ENCODE measurements around the gene B4GALT1.
"Not testable (repeated sequence)": the region's sequence is repeated elsewhere in the genome, so short reads cannot be mapped to it uniquely, and the experiment has no call there.

The B4GALT1 gene

DNA sequence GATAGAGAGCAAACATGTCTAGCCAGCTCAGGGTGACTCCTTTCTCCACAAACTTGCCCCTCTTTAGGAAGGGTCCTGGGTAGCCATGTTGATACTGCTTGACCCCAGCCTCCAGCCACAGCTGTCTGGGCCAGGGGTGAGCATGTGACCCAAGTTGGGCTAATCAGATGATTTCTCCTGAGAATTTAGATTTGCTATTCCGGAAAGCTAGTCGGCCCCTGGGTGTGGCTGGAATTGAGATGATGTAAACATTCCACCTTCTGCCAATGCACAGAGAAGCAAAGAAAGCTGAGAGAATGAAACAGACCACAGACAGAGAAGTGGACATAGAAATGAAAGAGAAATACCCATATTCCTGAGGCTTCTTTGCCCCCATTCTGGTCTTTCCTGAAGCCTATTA is 17.8 kb upstream of the B4GALT1 start:
- no peak for DNase-seq

DNA sequence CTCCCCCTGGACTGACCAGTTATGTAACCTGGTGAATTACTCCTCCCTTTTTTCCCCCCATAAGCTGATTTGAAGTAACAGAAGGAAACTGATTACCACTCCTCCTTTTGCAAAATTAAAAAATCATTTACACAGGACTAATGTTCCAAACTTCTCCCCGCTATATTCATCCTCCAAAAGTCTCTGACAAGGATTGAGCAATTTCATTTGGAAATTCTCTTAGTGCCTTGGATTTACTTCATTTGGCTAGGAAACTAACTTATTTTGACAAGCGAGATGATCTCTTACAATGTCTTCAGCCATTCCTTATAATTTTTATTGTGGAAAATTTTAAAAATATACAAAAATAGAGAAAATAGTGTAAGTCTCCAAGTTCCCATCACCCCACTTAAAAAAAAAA is 15.4 kb upstream of the B4GALT1 start:
- no peak for DNase-seq

DNA sequence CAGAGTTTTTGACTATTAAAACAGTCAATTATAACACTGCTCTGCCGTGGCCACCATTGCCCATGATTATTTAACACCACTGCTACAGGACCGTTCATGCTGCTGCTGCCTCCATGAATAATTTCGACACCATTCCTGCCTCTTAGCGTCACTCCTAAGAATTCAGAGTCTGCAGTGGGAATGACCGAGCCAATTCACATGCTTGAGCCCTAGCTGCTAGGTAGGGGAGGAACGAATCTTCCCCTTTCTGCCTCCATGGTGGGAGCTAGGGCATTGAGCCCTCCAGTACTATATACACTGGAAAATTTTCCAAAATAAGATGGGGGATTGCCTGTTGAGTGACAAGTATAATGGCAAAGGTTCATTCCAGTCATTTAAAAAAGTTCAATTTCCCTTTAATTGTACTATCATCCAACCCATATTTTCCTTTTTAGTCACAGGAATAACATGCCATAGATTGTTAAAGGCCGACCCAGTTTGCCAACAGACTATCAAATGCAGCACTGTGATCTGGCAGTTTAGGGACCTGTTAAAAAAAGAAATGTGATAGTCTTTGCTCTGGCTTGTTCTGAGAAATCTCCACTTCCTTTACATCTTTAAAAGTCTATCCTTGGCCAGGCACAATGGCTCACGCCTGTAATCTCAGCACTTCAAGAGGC is 13.5 kb upstream of the B4GALT1 start:
- no peak for DNase-seq

DNA sequence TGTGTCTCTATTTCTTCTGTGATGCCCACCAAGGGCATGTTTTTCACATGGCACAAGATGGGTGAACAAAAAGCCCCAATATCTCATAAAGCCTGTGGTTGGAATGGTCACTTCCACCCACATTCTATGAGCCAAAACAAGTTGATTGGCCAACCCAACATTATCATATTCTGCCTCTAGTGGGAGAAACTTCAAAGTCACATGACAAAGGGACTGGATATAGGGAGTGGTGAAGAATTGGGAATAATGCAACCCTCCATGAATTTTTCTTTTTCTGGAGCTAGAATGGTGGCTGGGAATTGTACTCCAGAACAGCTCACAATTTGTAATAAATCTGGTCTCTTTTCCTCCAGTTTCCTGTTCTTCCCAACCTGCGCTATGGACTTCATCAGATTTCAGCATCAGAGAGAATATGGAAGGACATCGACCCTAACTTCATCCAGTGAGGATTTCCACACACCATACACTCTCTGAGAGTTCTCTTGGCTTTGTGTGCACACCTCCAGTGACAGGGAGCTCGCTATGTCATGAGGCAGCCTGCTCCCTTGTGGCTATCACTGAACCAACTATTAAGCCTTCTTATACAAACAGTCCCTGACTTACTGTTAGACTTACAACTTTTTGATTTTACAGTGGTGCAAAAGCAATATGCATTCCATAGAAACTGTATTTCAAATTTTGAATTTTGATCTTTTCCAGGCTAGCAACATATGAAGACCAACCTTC is 12.0 kb upstream of the B4GALT1 start:
- no peak for DNase-seq

DNA sequence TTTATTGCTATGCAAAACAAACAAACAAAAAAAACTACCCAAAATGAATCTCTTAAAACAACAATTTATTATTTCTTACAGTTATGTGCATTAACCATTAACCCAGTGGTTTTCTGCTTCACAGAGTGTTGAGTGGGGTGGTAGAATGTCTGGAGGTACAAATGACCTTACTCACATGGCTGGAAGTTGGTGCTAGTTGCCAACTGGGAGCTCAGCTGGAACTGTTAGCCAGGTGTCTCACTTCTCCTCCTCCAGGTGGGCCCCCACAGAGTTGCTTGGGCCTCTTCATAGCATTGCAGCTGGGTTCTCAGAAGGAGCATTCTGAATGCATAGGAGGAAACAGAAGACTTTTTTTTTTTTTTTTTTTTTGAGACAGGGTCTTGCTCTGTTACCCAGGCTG is 10.5 kb upstream of the B4GALT1 start:
- no peak for DNase-seq

DNA sequence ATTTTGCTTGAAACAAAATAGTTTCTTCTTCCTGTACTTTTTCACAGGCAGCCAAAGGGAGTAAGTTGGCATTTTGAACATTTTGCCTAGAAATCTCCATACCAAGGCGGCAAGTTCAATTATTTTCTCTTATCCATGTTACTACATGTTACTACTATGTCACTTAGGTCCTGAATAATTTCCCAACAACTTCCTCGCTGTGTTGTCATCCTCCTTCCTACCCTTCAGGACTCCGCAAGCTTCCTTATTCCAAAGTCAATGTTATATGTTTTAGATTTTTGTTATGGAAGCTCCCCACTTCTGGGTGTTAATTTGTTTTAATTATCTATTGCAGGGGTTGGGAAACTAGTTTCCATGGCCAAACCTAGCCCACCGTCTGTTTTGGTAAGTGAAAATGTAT is 9.9 kb upstream of the B4GALT1 start:
- DNase-seq: no peak

DNA sequence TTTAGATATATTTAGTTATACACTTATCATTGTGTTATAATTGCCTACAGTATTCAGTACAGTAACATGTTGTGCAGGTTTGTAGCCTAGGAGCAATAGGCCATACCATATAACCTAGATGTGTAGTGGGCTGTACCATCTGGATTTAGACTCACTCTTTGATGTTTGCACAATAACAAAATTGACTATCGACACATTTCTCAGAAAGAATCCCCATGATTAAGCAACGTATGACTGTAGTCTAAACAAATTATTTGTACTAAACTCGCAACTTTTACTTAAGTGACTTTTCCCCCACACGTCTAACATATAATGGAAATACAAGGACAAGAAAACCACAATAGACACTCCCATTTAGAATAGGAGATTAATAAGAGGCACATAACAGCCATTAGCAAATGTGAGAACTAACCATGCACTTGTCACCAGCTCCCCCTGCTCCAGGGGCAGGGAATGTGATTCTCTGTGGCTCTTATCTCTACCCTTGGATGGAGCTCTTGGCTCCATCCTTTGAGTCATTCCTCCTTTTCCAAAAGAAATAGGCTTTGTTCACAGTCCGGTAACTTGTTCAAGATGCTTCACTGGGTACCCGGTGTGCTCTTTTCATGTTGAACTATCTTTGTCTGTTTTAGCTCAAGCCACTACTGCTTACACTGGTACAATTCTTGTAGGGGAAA is 8.7 kb upstream of the B4GALT1 start:
- DNase-seq: no peak

DNA sequence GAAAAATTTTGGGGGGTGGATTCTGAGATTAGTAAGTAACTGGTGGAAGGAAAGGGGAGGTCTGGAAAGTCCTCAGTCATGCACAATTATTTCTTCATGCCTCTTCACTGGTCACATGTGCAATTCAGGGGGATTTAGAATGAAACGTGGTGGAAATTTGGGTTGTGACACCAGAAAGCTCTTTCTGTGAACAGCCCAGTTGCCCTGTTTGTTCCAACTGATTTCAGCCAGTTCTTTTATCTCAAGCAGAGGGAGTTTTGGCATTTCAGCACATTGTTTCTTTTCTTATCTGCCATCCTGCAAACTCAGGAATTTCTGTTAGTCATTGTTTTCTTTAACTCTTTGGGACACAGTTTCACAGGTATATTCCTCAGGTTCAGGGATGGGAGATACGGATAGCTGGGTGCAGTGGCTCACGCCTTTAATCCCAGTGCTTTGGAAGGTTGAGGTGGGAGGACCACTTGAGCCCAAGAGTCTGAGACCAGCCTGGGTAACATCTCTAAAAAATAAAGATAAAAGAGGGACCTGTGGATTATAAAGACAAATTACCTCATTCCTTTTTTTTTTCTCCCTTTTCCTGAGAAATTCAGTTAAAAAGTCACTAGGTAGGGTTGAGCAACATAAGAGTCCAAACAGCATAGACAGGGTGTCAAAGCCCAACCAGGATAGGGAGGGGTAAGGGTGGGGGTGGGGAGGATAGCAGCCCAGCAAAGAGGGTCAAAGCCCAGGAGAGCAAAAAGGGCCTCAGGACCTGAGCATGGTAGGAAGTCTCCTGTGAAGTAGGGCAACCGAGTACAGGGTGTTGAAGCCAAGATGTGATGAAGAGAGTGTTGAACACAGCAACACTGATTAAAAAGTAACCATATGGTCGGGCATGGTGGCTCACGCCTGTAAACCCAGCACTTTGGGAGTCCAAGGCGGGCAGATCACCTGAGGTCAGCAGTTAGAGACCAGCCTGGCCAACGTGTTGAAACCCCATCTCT is 5.4 kb upstream of the B4GALT1 start:
- DNase-seq: peak; percentile 69

DNA sequence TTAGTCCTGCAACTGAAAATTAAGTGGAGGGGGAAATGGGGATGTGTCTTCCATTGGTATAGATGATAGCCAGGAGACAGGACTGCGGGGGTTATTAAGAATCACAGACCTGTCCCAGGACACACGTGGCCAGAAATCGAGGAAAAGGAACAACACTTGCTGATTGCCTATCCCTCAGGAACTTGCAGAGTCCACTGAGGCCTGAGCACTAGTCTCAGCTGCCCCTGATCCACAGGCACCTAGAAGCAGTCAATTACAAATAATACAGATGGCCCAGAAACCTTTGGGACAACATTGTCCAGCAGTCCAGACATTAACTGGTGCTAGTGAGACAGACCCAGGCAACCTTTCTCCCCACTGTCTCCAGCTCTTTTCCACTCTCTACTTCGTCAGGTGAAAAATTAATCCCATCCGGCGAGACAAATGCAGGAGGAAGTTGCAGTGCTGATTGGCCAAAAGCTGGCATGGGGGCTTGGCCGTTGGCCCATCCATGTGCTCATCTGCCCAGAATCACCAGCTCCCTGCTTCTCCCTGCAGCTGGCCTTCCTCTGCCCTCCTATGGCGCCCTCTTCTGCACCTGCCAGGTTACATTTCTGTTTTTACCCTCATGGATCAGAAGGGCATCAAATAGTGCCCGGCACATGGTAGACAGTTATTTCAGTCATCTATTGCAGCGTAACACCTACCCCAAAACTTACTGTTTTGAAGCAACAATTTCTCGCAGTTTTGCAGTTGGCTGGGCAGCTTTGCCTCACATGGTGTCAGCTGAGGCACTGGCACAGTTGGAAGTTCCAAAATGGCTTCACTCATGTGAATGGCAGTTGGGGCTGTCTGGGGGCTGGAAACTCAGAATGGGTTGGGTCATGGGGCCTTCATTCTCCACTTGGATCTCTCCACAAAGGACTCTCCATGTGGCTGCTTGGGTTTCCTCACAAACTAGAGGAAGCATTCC is 3.6 kb upstream of the B4GALT1 start:
- DNase-seq: peak; percentile 66

DNA sequence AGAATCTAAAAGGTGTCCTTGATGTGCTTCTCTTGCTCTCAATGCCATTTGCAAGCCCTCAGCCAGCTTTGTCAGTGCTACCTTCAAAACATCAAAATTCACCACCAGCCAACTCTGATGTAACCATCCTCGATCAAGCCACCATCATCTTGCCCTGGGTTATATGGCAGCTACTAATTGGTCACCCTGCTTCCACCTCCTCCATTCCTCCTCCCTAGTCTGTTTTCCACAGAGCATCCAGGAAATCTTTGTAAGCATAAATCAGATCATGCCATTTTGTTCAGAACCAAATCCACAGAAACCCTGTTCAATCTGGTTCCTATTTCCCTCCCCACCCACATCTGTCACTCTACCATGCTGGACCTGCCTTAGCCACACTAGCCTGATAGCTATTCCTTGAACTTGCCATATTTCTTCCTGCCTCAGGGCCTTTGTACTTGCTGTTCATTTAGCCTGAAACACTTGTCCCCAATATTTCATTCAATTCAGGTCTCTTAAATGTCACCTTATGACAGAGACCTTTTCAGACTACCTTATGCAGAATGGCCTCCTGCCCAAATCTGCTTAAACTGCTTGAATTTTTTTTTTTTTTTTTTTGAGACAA is 1.9 kb upstream of the B4GALT1 start:
- no peak for DNase-seq

DNA sequence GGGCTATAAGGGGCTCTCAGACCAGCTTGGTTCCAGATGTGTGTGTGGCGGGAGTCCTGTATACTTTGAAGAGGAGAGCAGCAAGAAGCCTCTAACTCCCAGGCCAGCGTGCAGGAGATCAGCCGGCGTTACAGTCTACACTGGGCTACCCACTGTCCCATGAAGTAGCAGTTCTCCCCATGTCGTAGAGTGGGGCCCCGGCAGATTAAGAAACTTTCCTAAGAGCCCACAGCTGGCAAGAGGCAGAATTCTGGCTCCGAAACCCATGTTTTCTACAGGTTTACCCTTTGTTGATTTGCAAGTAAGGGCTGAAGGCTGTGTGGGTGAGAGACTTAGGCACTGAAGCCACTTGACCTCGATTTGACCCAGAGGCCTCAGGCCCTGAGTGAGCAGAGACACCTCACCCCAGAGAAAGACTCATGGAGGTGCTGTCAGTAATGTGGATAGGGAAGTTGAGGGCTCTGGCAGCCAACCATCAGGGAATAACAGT is 881 bp upstream of the B4GALT1 start:
- DNase-seq: peak; percentile 34

DNA sequence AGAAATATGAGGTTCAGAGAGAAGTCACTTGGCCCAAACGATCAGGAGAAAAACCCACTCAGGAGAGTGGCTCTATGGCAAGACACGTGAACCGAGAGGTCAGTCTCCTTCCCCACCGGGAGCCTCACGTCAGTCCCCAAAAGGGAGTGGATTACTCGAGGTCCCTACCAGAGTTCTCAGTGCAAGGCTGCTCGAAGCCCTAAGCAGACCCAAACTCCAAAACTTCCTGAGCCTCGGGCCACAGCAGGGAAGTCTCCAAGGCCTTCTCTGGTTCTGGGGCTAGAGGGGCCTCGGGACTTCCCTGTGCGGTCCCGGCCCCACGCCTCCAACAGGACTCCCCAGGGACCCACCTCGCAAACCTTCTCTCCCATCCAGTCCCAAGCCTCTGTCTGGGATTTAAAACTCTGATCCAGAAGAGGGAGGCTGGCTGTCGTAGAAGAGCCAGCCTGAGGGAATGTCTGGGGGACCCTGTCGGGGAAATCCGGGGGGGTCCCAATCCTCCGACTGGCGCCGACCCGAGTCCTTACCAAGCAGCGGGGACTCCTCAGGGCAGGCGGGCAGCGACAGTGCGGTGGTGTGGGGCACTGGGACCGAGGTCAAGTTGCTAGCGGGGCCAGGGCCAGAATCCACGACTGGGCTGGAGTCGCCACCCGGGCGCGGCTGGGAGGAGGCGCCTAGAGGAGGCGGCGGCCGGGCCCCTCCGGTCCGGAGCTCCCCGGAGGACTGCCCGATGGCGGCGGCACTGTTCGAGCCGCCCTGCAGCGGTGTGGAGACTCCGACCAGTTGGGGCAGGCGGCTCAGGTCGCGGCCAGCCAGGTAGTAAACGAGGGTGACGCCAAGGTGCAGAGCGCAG is 679 bp downstream of the B4GALT1 start:
- peak; percentile 38 for DNase-seq

DNA sequence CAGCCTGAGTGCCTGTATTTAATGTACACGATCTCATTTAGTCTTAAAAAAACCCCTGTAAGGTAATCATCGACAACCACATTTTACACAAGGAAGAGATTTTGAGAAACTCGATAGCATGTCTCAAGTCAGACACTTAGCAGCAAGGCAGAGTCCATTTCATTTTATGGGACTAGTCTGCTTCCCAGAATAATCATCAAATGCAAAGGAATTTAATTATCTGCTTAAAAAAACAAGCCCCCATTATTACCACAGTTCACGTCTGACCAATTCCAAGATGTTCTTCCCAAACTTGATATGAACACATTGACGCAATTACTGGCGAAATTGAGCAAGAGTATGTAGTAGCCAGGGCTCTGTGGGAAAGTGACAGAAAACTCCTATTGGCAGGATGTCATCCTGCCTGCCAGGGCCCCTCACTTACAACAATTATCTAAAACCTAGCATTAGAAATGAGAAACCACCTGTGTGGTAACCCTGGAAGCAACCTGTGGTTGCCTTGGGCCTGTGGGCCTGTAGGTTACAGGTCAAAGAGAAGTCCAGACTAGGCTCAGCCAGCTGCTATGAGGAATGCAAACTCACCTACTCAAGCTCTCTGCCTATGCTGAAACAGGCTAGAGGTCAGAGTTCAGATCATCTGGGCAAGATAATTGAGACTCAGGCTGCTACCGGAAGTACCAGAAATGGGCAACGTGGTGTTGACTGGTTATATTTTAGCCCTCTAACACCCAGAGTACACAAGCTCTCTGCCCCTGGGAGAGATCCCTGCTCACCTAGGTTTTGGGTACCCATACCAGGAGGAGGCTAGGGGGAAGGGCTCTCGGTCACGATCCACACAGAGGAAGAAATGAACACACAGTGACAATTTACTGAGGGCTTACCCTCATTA is 1.6 kb downstream of the B4GALT1 start:
- DNase-seq: peak; percentile 90

DNA sequence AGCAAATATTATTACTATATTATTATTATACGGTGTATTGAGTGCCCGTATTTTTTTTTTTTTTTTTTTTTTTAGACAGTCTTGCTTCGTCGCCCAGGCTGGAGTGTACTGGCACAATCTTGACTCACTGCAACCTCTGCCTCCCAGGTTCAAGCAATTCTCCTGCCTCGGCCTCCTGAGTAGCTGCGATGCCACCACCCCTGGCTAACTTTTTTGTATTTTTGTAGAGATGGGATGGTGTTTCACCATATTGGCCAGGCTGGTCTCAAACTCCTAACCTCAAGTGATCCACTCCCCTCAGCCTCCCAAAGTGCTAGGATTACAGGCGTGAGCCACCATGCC is 2.2 kb downstream of the B4GALT1 start:
- not testable (repeated sequence) for DNase-seq

DNA sequence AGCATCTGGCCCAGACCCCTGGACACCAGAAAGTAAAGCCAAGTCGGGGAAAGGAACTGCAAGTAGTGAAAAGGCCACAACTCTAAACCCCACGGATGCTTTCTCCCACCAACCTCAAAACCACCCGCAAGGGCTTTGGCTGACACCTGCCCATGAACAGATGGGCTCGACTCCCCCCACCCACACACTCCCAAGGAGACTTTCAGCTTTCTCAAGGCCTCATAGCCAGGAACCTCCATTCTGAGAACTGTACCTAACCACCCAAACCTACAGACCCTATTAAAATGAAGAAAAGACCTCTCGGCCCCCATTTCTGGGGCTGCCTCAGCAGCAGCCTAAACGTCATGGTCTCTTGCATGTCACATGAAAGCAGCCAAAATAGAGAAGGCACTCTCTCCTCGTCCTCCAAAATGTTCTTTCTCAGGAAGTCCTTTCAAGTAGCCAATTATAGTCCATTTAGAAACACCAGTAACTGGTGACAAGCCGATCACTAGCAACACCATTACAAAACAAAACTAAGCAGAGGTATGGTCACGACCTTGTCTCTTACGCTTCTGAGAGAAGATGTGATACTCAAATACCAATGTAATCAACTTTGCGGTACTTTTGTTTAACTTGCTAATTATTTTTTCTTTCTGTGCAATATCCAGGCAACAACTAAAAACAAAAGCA is 2.9 kb downstream of the B4GALT1 start:
- no peak for DNase-seq

DNA sequence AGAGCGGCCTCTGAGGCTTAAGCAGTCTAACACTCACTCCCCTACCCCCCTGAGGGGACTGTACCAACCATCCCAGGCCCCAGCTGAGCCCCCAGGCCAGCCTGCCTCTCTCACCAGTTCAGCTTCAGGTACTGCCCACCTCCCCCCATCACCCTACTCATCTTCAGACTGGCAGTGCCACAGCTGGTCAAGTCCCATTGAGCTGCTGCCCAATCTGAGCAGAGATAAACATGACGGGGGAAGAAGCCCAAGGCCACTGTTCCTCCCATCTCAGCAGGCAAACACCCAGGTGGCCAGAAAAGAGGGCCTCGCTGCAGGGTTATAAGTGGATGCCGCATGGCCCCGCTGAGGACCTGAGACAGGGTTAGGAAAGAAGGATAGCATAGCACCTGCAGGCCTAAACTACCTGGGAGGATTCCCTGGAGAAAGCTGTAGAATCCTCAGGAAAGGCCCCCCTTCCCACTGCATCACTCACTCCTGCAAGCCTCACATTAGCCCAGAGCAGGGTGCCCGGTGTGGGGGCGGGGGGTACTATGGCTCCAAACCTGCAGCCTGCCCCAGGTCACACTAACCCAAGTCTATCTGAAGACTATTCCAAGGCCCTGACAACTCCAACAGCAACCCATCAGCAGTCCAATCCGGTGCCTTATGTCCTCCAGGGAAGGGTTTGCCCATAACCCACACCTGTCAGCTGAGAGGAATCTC is 3.6 kb downstream of the B4GALT1 start:
- DNase-seq: no peak

DNA sequence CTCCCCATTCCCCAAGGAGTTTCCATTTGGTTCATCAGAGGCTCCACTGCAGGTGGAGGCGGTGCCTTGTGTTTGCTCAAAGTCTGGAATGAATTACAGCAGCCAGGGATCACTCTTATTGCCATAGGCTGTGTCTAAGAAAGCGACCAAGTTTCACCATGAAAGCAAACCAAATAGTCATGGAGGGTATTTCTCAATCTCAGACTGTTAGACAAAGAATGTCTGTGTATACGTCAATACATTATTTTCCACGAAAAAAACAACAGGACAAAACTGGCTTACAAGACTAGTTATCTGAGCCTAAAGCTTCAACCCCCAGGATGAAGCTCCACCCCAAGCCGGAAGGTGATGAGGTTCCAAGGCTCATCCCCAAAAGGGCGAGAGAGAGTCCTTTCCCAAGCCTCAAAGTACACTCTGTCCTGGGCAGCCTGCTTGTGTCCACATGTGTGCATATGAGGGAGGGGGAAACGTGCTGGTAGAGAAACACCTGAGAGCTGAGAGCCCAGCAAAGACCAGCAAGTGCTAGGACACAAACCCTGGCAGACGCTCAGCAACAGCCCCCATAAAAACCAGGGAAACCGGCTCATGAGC is 4.3 kb downstream of the B4GALT1 start:
- no peak for DNase-seq

Data from hematopoietic multipotent progenitor cell treated with erythropoietin and hydrocortisone succinate and interleukin-3 and kit ligand, for 8 days (in vitro differentiated cells).